HCT116 (cell line): Measurements from ENCODE around the gene ACBD3. TPM values are rescaled to one million over a fixed set of nuclear protein-coding genes. Genes with fewer than 3 reads are reported as not detected.
A peak's percentile ranks its signal among the peaks of the same experiment; 100 is the strongest.

Experiments
- ATAC-seq: fragments of 200-7000 bp; cut with Tn5 transposase; 2 replicates; pipeline ENCODE4 v1.9.1; 2020; ENCODE audit warnings: mild to moderate bottlenecking, moderate library complexity
- BruUV-seq: library from RNA; stranded (reverse); fragments of 400-500 nt; replicated peaks from 2 replicates; lab custom pipeline; 2021; lab: Mats Ljungman, UMichigan
- CTCF ChIA-PET: fragments of 300-600 bp; sonication (Branson Sonifier 250); formaldehyde crosslinking; loops from one replicate; lab custom pipeline; 2021; ENCODE audit warnings: antibody characterized with exemption; lab: Charles Lee
- POLR2A ChIA-PET: fragments of 300-600, 350-600 bp; sonication (Branson Sonifier 250); formaldehyde crosslinking; loops from one replicate; lab custom pipeline; 2021; ENCODE audit warnings: antibody characterized with exemption; lab: Charles Lee
- RAD21 ChIA-PET, 2 experiments: fragments of 300-600 bp; sonication (Branson Sonifier 250); formaldehyde crosslinking; loops; one replicate each; lab custom pipeline; 2023; ENCODE audit warnings: low total read pairs in 2 of 2; ENCODE audit not compliant: uncharacterized antibody in 2 of 2, unreplicated experiment in 2 of 2, low non-redundant PET in 1 of 2; lab: Charles Lee
- DNase-seq: peaks from one replicate; pipeline ENCODE4 v3.0.0-alpha.2; 2010; ENCODE audit warnings: low read depth, low spot score
- H2AFZ ChIP-seq: fragments of 200-600 bp; shearing (Covaris generic), sonication (generic); 2 replicates; pipeline ENCODE4 v1.6.1; 2017; ENCODE audit warnings: low read depth, mixed run types, mixed read lengths, antibody characterized with exemption, low read length; ENCODE audit not compliant: poor library complexity, severe bottlenecking
- H3K27ac ChIP-seq: 2 replicates; pipeline ENCODE4 v1.5.1; 2012; ENCODE audit warnings: low read depth, low read length
- H3K27me3 ChIP-seq: fragments of 200-600 bp; sonication (generic); 2 replicates; pipeline ENCODE4 v1.6.1; 2016; ENCODE audit warnings: mixed run types, low read length, mixed read lengths; ENCODE audit not compliant: insufficient read depth
- H3K36me3 ChIP-seq, 2 experiments: fragments of 200-500 bp in 1 of 2; fragments of 200-600 bp in 1 of 2; sonication (Bioruptor generic) in 1 of 2; sonication (generic) in 1 of 2; 2 replicates each; pipeline versions ENCODE4 v1.5.1 to v1.6.1; 2014 to 2016; ENCODE audit warnings: low read length in 2 of 2, inconsistent platforms in 1 of 2, mixed read lengths in 1 of 2, mixed run types in 1 of 2; ENCODE audit not compliant: insufficient read depth in 2 of 2, control insufficient read depth in 1 of 2
- H3K4me1 ChIP-seq, 2 experiments: fragments of 200-600 bp in 1 of 2; sonication (generic) in 1 of 2; 2 replicates each; pipeline versions ENCODE4 v1.5.1 to v1.6.1; 2012 to 2017; ENCODE audit warnings: low read length in 2 of 2, inconsistent platforms in 1 of 2, mild to moderate bottlenecking in 1 of 2, mixed read lengths in 1 of 2, mixed run types in 1 of 2, moderate library complexity in 1 of 2; ENCODE audit not compliant: insufficient read depth in 2 of 2, control insufficient read depth in 1 of 2
- H3K4me2 ChIP-seq: fragments of 200-600 bp; sonication (generic); 2 replicates; pipeline ENCODE4 v1.6.1; 2017; ENCODE audit warnings: mixed run types, low read length, mixed read lengths
- H3K4me3 ChIP-seq, 2 experiments: fragments of 200-600 bp in 1 of 2; sonication (generic) in 1 of 2; replicated peaks in 1 of 2; 2 replicates each; pipeline ENCODE4 v1.5.1; 2011 to 2016; ENCODE audit warnings: low read length in 2 of 2, control low read depth in 1 of 2, low read depth in 1 of 2, mild to moderate bottlenecking in 1 of 2, mixed read lengths in 1 of 2, mixed run types in 1 of 2
- H3K79me2 ChIP-seq: fragments of 200-600 bp; sonication (generic); 2 replicates; pipeline ENCODE4 v1.6.1; 2017; ENCODE audit warnings: mild to moderate bottlenecking, mixed run types, low read length, moderate library complexity, mixed read lengths; ENCODE audit not compliant: insufficient read depth
- H3K9ac ChIP-seq: fragments of 200-600 bp; sonication (generic); 2 replicates; pipeline ENCODE4 v1.6.1; 2016; ENCODE audit warnings: low read length, mixed read lengths
- H3K9me2 ChIP-seq: fragments of 200-600 bp; sonication (generic), shearing (Covaris generic); 2 replicates; pipeline ENCODE4 v1.6.1; 2017; ENCODE audit warnings: mixed run types, mild to moderate bottlenecking, moderate library complexity; ENCODE audit not compliant: insufficient read depth
- H3K9me3 ChIP-seq, 2 experiments: fragments of 200-500 bp in 1 of 2; fragments of 200-600 bp in 1 of 2; sonication (Bioruptor generic) in 1 of 2; sonication (generic) in 1 of 2; 2 replicates each; pipeline ENCODE4 v1.6.1; 2014 to 2017; ENCODE audit warnings: low read length in 2 of 2, mixed read lengths in 2 of 2, inconsistent platforms in 1 of 2, low read depth in 1 of 2, mild to moderate bottlenecking in 1 of 2, mixed run types in 1 of 2, moderate library complexity in 1 of 2; ENCODE audit not compliant: control insufficient read depth in 1 of 2, insufficient read depth in 1 of 2
- H4K20me1 ChIP-seq: fragments of 200-600 bp; sonication (generic), shearing (Covaris generic); 2 replicates; pipeline ENCODE4 v1.6.1; 2017; ENCODE audit warnings: mixed run types, mild to moderate bottlenecking, moderate library complexity; ENCODE audit not compliant: insufficient read depth
- CEBPB ChIP-seq: IDR thresholded peaks from 2 replicates; pipeline ENCODE4 v1.6.1; 2012; ENCODE audit warnings: low read depth
- CTCF ChIP-seq, 3 experiments: fragments of 200-600 bp in 1 of 3; sonication (generic) in 1 of 3; IDR thresholded peaks in 2 of 3; conservative IDR thresholded peaks in 1 of 3; 2 replicates each; pipeline ENCODE4 v1.5.1; 2012 to 2017; ENCODE audit warnings: low read depth in 2 of 3, low read length in 2 of 3, antibody characterized with exemption in 1 of 3, borderline replicate concordance in 1 of 3, control low read depth in 1 of 3, mild to moderate bottlenecking in 1 of 3, mixed read lengths in 1 of 3, mixed run types in 1 of 3, moderate library complexity in 1 of 3; ENCODE audit not compliant: insufficient read depth in 1 of 3
- ELF1 ChIP-seq: IDR thresholded peaks from 2 replicates; pipeline ENCODE4 v1.6.1; 2012; ENCODE audit warnings: low read depth, borderline replicate concordance
- MAX ChIP-seq: IDR thresholded peaks from 2 replicates; pipeline ENCODE4 v1.6.1; 2012
- POLR2A ChIP-seq: IDR thresholded peaks from 2 replicates; pipeline ENCODE4 v1.7.0; 2011; ENCODE audit warnings: borderline replicate concordance; ENCODE audit not compliant: insufficient read depth, insufficient read length; ENCODE audit errors: extremely low read depth
- POLR2AphosphoS5 ChIP-seq: IDR thresholded peaks from 2 replicates; pipeline ENCODE4 v1.6.1; 2011; ENCODE audit warnings: mild to moderate bottlenecking, low read depth, low read length, moderate library complexity
- RAD21 ChIP-seq: IDR thresholded peaks from 2 replicates; pipeline ENCODE4 v1.6.1; 2012; ENCODE audit warnings: low read depth, mild to moderate bottlenecking
- intact Hi-C: fragments of 100-400 bp; cut with micrococcal nuclease; formaldehyde crosslinking; loops from 2 replicates; pipeline ENCODE4 v1.10.0; 2022
- total RNA-seq: library from RNA; stranded (reverse); gene quantifications from one replicate; pipeline ENCODE4 v1.2.1, GENCODE V29; 2021; ENCODE audit not compliant: unreplicated experiment

ACBD3 gene
- total RNA-seq, 1 experiment from 2014 or later, result 29.6 TPM

GRCh38 chr1:226201029-226201593 lies 14.6 kb upstream of the ACBD3 start:
- no peaks in the 10 kb centered on the region for H3K9me2 ChIP-seq
- intact Hi-C loops, result loop anchor here (2.0 kb wide), 1 partner anchor 132 kb away; no protein-coding TSS in a partner anchor
- no TSS peak for BruUV-seq
- no peak overlapping the region for H2AFZ ChIP-seq
- H3K9me3 ChIP-seq, result no peaks in the 10 kb centered on the region
- TF ChIP-seq ELF1 (no peak), POLR2A (no peak), RAD21 (peak; percentile 75), CTCF (IDR thresholded peaks at IDR 0.05 in 2 of 3, conservative IDR thresholded peaks at IDR 0.05 in 1 of 3; ENCODE audit: borderline replicate concordance in 1 of 3, insufficient read depth in 1 of 3, low read depth in 2 of 3, low read length in 2 of 3) (peak; percentile 49 to 62 (median 57))
- H3K36me3 ChIP-seq, result no peaks in the 10 kb centered on the region
- no peak overlapping the region for H3K4me3 ChIP-seq
- DNase-seq, result peak; percentile 13
- no peaks in the 10 kb centered on the region for H3K79me2 ChIP-seq
- no peak overlapping the region; the same call in 1 of the 2 replicates for H3K4me2 ChIP-seq
- ChIA-PET CTCF (interaction anchor here (0.7 to 2.9 kb wide), 7 partner anchors 9 to 207 kb away, joined by 3 to 25 read pairs (median 4); partner anchors contain the start of gene PARP1), POLR2A (interaction anchor here (1.0 to 1.4 kb wide), 3 partner anchors 9 to 108 kb away, joined by 3 to 7 read pairs (median 4); partner anchors contain the start of gene LIN9), RAD21 (interaction anchor here in 1 of 2 experiments (0.8 kb wide), 1 partner anchor 76 kb away, joined by 3 read pairs; no protein-coding TSS in a partner anchor)
- no peaks in the 10 kb centered on the region for H3K27me3 ChIP-seq
- ATAC-seq, result peak; percentile 69
- peaks cover 0 to 5% of the 10 kb centered on the region in 2 experiments; a peak in 2 of 4 replicates for H3K4me1 ChIP-seq
- H3K9ac ChIP-seq, result no peak overlapping the region
- no peaks in the 10 kb centered on the region for H4K20me1 ChIP-seq
- no peak overlapping the region for H3K27ac ChIP-seq

- intact Hi-C loops, result loop anchor here (2.0 kb wide), 1 partner anchor 133 kb away; no protein-coding TSS in a partner anchor
- H3K36me3 ChIP-seq, result no peaks in the 10 kb centered on the region
- RAD21 ChIA-PET, result no interaction called here
- DNase-seq (no peak), ATAC-seq (no peak)
- CTCF ChIA-PET, result interaction anchor here (2.3 to 2.9 kb wide), 2 partner anchors 74 to 134 kb away, joined by 11 to 25 read pairs; no protein-coding TSS in a partner anchor
- H3K9me3 ChIP-seq, result no peaks in the 10 kb centered on the region
- no peak overlapping the region for H3K4me2 ChIP-seq
- no peaks in the 10 kb centered on the region for H3K27me3 ChIP-seq
- no peak overlapping the region for H2AFZ ChIP-seq
- TF ChIP-seq CTCF (IDR thresholded peaks at IDR 0.05 in 2 of 3, conservative IDR thresholded peaks at IDR 0.05 in 1 of 3; ENCODE audit: borderline replicate concordance in 1 of 3, insufficient read depth in 1 of 3, low read depth in 2 of 3, low read length in 2 of 3) (no peak), ELF1 (no peak), MAX (no peak), POLR2AphosphoS5 (no peak), CEBPB (no peak)
- BruUV-seq, result no TSS peak
- no peak overlapping the region for H3K4me3 ChIP-seq
- POLR2A ChIA-PET, result interaction anchor here (1.0 kb wide), 1 partner anchor 18 kb away, joined by 4 read pairs; no protein-coding TSS in a partner anchor
- H3K4me1 ChIP-seq, result peaks cover 0 to 5% of the 10 kb centered on the region in 2 experiments; a peak in 2 of 4 replicates
- H3K9ac ChIP-seq, result no peak overlapping the region
- H4K20me1 ChIP-seq, result no peaks in the 10 kb centered on the region
- H3K79me2 ChIP-seq, result no peaks in the 10 kb centered on the region
- no peaks in the 10 kb centered on the region for H3K9me2 ChIP-seq
- H3K27ac ChIP-seq, result no peak overlapping the region
These were observed 13.4 kb upstream of the ACBD3 start for GRCh38 chr1:226199971-226200370.
